G401 (cell line): ENCODE results near the gene LRCH2. TPM values are rescaled to one million over a fixed set of nuclear protein-coding genes. Genes with fewer than 3 reads are reported as not detected.
"Not testable (repeated sequence)": the region's sequence is repeated elsewhere in the genome, so short reads cannot be mapped to it uniquely, and the experiment has no call there.

Experiments used
- DNase-seq: peaks from one replicate; pipeline ENCODE4 v3.0.0-alpha.2; 2015; ENCODE audit warnings: low spot score
- in situ Hi-C: cut with HindIII; loops from 2 replicates; pipeline ENCODE4 v1.10.0; 2016; ENCODE audit warnings: low sequenced_read_pairs, mixed read lengths
- total RNA-seq: library from RNA; depleted of rRNA; stranded (reverse); fragments of >200 nt; shearing (Covaris generic); gene quantifications from 2 replicates; pipeline ENCODE4 v1.2.3, GENCODE V29; 2014; rRNA removed

The LRCH2 gene
- total RNA-seq, result 0.10 and 0.12 TPM in 2 replicates

- in situ Hi-C loops, result no loop called here
- peak; percentile 62 for DNase-seq
Measured at GRCh38 chrX:115233497-115234455, at the start of gene LRCH2. LRCH2 (minus strand) TSS chrX:115234096; CDS start chrX:115234041, 55 bp downstream.

GRCh38 chrX:115269051-115269683, 35.3 kb upstream of the LRCH2 start:
- DNase-seq, result no peak
- in situ Hi-C loops, result no loop called here

DNA sequence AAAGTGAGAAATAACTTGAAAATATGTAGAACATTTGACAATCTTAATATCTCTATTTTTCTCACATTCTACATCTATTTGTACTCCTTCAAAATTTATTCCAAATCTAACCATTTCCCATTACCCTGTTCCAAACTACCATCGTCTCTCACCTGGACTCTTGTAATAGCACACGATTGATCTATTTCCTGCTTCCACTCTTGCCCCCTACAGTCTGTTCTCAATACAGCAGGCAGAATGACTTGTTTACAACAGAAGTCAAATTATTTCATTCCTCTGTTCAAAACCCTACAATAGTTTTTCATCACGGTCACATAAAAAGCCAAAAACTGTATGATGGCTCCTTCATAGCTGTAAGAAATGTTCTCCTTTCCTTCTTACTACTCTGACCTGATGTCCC, 34.5 kb upstream of the LRCH2 start:
- in situ Hi-C loops, result no loop called here
- DNase-seq, result no peak

DNA sequence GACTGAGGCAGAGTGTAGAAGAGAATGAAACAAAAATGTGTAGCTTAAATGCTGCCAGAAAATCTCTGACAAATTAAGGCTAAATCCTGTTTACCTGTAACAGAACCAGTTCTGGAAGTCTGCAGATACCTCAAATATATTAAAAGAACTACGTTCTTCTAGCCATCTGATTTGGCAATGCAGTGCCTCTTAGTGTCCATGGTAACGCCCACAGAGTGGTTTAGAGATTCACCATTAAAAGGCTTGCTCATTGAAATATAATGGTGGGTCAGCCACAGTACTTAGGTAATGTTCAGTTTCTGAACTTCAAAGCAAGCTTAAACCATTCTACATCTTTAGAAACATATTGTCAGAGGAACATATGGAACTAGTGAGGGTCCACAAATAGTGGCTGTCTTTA, 32.4 kb upstream of the LRCH2 start:
- in situ Hi-C loops, result no loop called here
- no peak for DNase-seq

GRCh38 chrX:115264009-115264408, 30.1 kb upstream of the LRCH2 start:
- in situ Hi-C loops, result no loop called here
- no peak for DNase-seq

- in situ Hi-C loops, result no loop called here
- DNase-seq, result no peak
Measured at GRCh38 chrX:115261148-115261547, 27.3 kb upstream of the LRCH2 start.

- no peak for DNase-seq
- in situ Hi-C loops, result no loop called here
Measured at GRCh38 chrX:115260330-115260729, 26.4 kb upstream of the LRCH2 start.

DNA sequence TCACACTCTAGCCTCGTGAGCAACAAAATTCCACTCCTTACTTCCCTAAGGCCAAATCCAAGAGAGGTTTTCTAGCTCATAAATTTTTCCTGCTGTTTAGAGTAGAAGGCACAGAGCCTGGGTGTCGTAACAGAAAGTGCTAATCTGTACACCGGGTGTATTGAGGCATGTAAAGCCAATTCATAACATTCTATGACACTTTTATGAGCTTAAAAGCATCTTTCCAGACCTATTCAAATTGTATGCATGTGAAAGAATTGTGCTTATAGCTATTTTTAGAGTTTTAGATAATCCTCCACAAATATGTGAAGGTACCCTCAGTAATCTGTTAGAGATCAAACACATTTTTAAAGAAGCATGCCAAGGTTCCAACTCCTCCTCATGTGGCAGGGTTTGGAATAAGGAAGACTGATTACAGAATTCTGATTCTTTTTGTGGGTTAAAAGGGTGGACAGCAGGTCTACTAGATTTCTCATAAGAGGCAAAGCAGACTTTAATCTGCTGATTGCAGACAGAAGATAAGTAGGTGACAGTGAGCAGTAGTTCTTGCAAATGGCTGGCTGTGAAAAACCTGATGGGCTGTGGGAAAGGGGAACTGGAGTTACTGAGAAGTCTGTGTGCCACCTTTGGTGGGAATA, 25.5 kb upstream of the LRCH2 start:
- DNase-seq, result no peak
- in situ Hi-C loops, result no loop called here

DNA sequence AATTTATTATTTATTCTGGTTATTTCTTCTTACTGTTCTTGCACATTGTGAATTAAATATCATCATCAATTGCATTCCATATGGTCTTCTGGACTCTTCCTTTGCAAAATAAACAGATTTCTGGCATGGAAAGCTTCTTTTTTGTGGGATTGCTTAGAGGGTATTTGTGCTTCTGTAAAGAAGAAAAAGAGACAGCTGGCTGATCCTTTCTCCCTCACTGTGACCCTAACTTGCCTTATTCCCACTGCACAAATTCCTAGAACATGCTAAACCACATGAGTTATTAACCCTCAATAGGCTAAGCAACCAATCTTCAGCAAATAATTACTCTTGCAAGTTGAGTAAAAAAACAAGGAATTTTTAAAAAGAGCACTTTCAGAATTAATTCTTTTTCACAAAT, 23.8 kb upstream of the LRCH2 start:
- no peak for DNase-seq
- in situ Hi-C loops, result no loop called here

GRCh38 chrX:115255003-115255402, 21.1 kb upstream of the LRCH2 start:
- in situ Hi-C loops, result no loop called here
- no peak for DNase-seq

- peak; percentile 10 for DNase-seq
- in situ Hi-C loops, result no loop called here
Measured at GRCh38 chrX:115251458-115252233, 17.8 kb upstream of the LRCH2 start.

GRCh38 chrX:115237056-115237455, 3.2 kb upstream of the LRCH2 start:
- in situ Hi-C loops, result no loop called here

DNA sequence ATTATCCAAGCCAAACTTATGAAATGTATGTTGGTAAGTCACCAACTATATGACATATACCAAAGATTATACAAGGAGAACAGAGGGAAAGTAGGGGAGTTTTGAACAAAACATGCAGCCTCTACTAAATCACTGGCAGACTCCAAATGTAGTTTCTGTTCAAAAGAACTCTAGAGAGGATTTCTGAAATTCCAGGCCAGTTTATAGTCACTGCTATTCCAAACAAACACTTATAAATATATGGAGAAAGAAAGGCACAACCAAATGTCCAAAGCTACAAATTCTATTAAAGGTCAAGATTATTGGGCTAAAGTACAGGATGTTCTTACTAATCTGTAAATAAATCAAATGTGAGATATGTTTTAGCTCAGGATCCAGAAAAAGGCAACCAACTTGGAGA, 2.7 kb upstream of the LRCH2 start:
- in situ Hi-C loops, result no loop called here
- DNase-seq, result no peak

More at GRCh38 chrX:115237056-115237455, 3.2 kb upstream of the LRCH2 start:
- DNase-seq, result no peak

DNA sequence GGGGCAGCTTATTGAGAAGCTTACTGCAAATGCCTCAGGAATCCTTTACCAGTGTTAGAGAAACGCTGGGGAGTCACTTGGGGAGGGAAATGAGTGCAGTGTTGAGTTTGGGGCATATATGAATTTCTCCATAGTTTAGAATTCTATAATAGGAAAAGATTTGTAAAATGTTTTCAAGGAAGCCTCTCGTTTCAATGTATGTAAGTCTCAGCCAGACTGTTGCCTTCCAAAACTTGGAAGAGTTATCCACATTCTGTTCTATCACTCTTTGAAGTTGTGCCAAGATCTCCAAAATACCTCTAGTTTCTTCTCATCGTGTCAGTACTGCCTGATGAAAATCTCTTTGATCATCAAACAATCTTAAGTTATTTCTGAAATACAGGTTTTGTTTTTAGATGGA, 565 bp upstream of the LRCH2 start:
- peak; percentile 36 for DNase-seq
- in situ Hi-C loops, result no loop called here

- peak; percentile 33 for DNase-seq
- in situ Hi-C loops, result no loop called here
Measured at GRCh38 chrX:115232933-115233496, 881 bp downstream of the LRCH2 start.

- in situ Hi-C loops, result no loop called here
- peak; percentile 45 for DNase-seq
Measured at GRCh38 chrX:115229337-115230003, 4.4 kb downstream of the LRCH2 start.

DNA sequence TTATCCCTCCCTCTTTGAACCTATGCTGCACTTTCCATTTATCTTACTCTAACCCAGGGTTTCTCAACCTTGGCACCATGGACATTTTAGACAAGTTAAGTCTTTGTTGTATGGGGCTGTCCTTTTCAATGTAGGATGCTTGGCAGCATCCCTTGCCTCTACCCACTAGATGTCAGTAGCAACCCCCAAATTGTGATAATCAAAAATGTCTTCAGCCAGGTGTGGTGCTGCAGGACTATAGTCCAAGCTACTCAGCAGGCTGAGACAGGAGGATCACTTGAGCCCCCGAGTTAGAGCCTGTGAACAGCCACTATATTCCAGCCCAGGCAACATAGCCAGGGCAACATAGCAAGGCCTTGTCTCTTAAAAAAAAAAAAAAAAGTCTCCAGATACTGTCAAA, 7.0 kb downstream of the LRCH2 start:
- in situ Hi-C loops, result no loop called here
- DNase-seq, result peak; percentile 61

- in situ Hi-C loops, DNase-seq: not testable (repeated sequence)
Measured at GRCh38 chrX:115217346-115217745, 16.6 kb downstream of the LRCH2 start.
